ENCODE results near the gene PSMB2.
A peak's percentile ranks its signal among the peaks of the same experiment; 100 is the strongest.
"Not testable (repeated sequence)": the region's sequence is repeated elsewhere in the genome, so short reads cannot be mapped to it uniquely, and the experiment has no call there.

The PSMB2 gene

GRCh38 chr1:35641233-35641866 lies at the start of gene PSMB2:
Gene PSMB2, minus strand, starts transcription at chr1:35641526. Its CDS starts 94 bp downstream, at chr1:35641432.
- DNase-seq (ENCODE audit: low read depth in 1 of 2, low spot score in 1 of 2), result peak; percentile 88 to 95

GRCh38 chr1:35691080-35691479 lies 49.8 kb upstream of the PSMB2 start:
- DNase-seq (ENCODE audit: low read depth in 1 of 2, low spot score in 1 of 2), result no peak

GRCh38 chr1:35690103-35690502 lies 48.8 kb upstream of the PSMB2 start:
- not testable (repeated sequence) for DNase-seq (ENCODE audit: low read depth in 1 of 2, low spot score in 1 of 2)

- DNase-seq (ENCODE audit: low read depth in 1 of 2, low spot score in 1 of 2), result no peak
These were observed 46.8 kb upstream of the PSMB2 start for GRCh38 chr1:35688161-35688560.

GRCh38 chr1:35683012-35683411 lies 41.7 kb upstream of the PSMB2 start:
- DNase-seq (ENCODE audit: low read depth in 1 of 2, low spot score in 1 of 2), result no peak

- DNase-seq (ENCODE audit: low read depth in 1 of 2, low spot score in 1 of 2), result no peak
These were observed 38.9 kb upstream of the PSMB2 start for GRCh38 chr1:35680271-35680670.

- no peak for DNase-seq (ENCODE audit: low read depth in 1 of 2, low spot score in 1 of 2)
These were observed 34.4 kb upstream of the PSMB2 start for GRCh38 chr1:35675773-35676172.

- no peak for DNase-seq (ENCODE audit: low read depth in 1 of 2, low spot score in 1 of 2)
These were observed 32.8 kb upstream of the PSMB2 start for GRCh38 chr1:35674111-35674510.

GRCh38 chr1:35672116-35672515 lies 30.8 kb upstream of the PSMB2 start:
- DNase-seq (ENCODE audit: low read depth in 1 of 2, low spot score in 1 of 2), result no peak

- no peak for DNase-seq (ENCODE audit: low read depth in 1 of 2, low spot score in 1 of 2)
These were observed 27.2 kb upstream of the PSMB2 start for GRCh38 chr1:35668506-35668905.

GRCh38 chr1:35666916-35667315 lies 25.6 kb upstream of the PSMB2 start:
- DNase-seq (ENCODE audit: low read depth in 1 of 2, low spot score in 1 of 2), result no peak

- DNase-seq (ENCODE audit: low read depth in 1 of 2, low spot score in 1 of 2), result no peak
These were observed 24.9 kb upstream of the PSMB2 start for GRCh38 chr1:35666216-35666615.

- no peak for DNase-seq (ENCODE audit: low read depth in 1 of 2, low spot score in 1 of 2)
These were observed 22.1 kb upstream of the PSMB2 start for GRCh38 chr1:35663434-35663833.

GRCh38 chr1:35661474-35661795 lies 20.1 kb upstream of the PSMB2 start:
- no peak for DNase-seq (ENCODE audit: low read depth in 1 of 2, low spot score in 1 of 2)

GRCh38 chr1:35660581-35661473 lies 19.5 kb upstream of the PSMB2 start:
- DNase-seq (ENCODE audit: low read depth in 1 of 2, low spot score in 1 of 2), result no peak

- no peak for DNase-seq (ENCODE audit: low read depth in 1 of 2, low spot score in 1 of 2)
These were observed 18.3 kb upstream of the PSMB2 start for GRCh38 chr1:35659589-35659988.

GRCh38 chr1:35657851-35658250 lies 16.5 kb upstream of the PSMB2 start:
- DNase-seq (ENCODE audit: low read depth in 1 of 2, low spot score in 1 of 2), result no peak

- no peak for DNase-seq (ENCODE audit: low read depth in 1 of 2, low spot score in 1 of 2)
These were observed 15.5 kb upstream of the PSMB2 start for GRCh38 chr1:35656863-35657232.

- DNase-seq (ENCODE audit: low read depth in 1 of 2, low spot score in 1 of 2), result no peak
These were observed 15.0 kb upstream of the PSMB2 start for GRCh38 chr1:35656148-35656862.

GRCh38 chr1:35655196-35655595 lies 13.9 kb upstream of the PSMB2 start:
- DNase-seq (ENCODE audit: low read depth in 1 of 2, low spot score in 1 of 2), result no peak

- no peak for DNase-seq (ENCODE audit: low read depth in 1 of 2, low spot score in 1 of 2)
These were observed 9.1 kb upstream of the PSMB2 start for GRCh38 chr1:35650416-35650815.

GRCh38 chr1:35646043-35646442 lies 4.7 kb upstream of the PSMB2 start:
- no peak for DNase-seq (ENCODE audit: low read depth in 1 of 2, low spot score in 1 of 2)
